DMS 273 treated with DMSO at 0.1 percent for 48 hours (cell line): ENCODE measurements around the gene NDRG4.

Source experiments
- DNase-seq: peaks from one replicate; lab custom pipeline; 2025; lab: John Stamatoyannopoulos, UW

Gene NDRG4, protein sequence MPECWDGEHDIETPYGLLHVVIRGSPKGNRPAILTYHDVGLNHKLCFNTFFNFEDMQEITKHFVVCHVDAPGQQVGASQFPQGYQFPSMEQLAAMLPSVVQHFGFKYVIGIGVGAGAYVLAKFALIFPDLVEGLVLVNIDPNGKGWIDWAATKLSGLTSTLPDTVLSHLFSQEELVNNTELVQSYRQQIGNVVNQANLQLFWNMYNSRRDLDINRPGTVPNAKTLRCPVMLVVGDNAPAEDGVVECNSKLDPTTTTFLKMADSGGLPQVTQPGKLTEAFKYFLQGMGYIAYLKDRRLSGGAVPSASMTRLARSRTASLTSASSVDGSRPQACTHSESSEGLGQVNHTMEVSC

GRCh38 chr16:58499615-58500351, at the start of gene NDRG4:
NDRG4 (plus strand) TSS chr16:58500143; CDS start chr16:58500249, 106 bp downstream.
- peak; percentile 60 for DNase-seq

DNA sequence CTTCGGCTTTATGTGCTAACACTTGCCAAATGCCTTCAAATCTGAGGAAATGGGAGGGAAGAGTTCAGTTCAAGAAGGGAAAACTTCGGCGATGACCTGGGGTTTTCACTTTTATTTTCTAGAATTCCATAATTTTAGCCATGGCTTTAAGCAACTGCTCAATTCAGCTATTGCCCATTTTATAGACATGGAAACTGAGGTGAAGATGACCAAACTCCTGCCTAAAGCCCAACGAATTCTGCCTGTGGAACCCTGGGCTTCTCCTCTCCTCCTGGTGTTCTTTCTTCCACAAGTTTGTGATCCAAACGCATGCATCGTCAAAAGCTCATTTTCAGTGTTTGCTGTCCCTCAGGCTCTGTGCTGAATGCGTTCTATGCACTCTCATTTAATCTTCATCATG, 49.4 kb upstream of the NDRG4 start:
- no peak for DNase-seq

- no peak for DNase-seq
Observed at GRCh38 chr16:58451265-58451689, 48.7 kb upstream of the NDRG4 start.

DNA sequence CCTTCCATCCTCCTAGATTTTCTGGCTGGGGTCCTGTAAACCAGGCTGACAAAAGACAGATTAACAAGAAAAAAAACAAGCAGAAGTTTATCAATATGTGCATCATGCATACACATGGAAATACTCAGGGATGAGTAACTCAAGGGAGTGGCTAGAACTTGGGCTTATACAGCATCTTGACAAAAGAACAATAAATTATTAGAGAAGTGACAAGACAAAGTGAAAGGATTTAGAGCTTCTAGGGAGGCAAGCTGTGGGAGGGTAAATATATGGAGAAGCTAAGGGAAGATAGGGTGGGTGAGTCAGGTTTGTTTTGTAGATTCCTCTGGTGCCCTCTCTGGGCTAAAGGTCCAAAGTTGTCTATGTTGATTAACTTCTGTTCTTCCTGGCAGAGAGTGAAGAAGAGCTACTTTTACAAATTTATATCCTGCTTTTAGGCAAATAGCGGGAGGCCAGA, 48.0 kb upstream of the NDRG4 start:
- peak; percentile 26 for DNase-seq

- no peak for DNase-seq
Observed at GRCh38 chr16:58452640-58453039, 47.3 kb upstream of the NDRG4 start.

DNA sequence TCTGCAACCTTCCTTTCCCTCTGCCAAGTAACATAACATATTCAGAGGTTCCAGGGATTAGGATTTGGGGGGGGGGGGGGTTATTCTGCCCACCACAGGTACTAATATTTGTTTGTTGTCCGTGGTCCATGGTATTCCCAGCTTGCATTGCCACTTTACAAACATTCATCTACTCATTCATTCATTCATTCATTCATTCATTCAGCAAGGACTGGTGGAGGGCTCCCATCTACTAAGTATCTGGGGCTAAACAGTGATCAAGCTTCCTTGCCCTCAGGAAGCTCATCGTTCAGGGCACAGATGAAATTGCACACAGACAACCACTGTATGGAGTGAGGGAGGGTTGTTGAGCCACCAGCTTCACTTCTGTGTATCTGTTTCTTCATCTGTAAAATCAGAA, 45.8 kb upstream of the NDRG4 start:
- no peak for DNase-seq

DNA sequence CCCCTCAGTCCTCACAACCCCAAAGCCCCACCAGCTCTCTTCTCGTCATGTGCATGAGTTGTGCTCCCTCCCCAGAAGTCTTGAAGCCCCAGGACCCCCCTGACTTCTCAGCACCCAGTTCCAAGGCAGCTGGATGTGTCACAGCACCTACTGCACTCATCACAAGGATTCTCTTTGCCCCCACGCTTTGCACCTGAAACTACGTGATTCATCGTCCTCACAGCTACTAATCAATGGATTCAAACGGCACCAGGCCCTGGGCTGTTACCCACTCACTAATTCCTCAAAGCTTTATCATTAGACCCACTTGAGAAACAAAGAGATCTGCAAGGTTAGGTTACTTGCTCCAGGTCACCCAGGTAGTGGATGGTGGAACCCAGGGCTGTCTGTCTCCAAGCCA, 45.1 kb upstream of the NDRG4 start:
- no peak for DNase-seq

DNA sequence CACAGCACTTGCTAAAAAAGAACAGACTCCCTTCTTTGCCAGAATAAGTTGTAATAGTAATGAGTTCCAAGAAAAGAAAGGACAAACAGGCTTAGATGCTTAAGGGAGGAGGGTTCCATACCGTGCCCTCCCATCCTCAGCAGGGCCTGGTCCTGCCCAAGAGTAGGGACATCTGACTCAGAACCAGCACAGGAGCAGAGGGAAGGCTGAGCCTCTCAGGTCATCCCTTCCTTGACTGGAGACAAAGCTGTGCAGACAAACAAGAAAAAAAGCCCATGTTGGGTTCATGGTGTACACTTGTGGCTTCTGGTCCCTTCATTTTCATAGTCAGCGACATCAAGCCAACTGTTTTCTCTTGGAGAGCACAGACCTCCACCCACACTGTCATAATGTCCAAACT, 44.2 kb upstream of the NDRG4 start:
- DNase-seq: no peak

GRCh38 chr16:58456193-58456592, 43.8 kb upstream of the NDRG4 start:
- DNase-seq: no peak

GRCh38 chr16:58458606-58459343, 41.2 kb upstream of the NDRG4 start:
- DNase-seq: no peak

- DNase-seq: no peak
Observed at GRCh38 chr16:58459344-58460218, 40.4 kb upstream of the NDRG4 start.

DNA sequence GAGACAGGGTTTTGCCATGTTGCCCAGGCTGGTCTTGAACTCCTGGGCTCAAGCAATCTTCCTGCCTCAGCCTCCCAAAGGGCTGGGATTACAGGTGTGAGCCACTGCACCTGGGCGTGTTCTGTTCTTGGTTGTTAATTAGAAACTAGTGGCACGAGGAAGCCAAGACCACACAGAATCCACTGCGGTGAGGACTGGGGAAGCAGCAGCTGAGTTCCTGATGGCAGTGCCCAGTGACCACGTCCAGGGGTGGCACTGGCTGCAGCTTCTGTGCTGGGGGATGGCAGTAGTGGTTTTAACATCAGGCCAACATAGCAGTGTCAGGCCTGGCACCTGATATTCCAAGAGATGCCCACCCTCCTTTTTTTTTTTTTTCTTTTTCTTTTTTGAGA, 39.7 kb upstream of the NDRG4 start:
- no peak for DNase-seq

DNA sequence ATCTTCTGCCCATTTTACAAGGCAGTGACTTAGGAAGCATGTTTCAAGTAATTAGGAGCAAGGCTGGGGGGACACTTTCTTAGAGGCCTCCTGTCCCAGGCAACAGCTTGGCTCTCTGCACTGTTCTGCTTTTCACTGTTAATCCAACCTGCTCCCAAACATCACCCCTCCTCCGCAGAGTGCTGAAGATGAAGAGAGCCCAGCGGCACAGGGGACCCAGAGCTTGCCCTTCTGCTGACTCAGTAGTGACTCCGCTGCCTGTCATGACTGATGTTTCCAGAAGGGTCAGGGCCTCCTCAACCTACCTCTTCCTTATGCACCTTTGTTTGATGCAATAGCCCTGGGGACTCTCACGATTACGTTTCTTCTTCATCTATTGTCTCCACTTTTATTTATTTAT, 38.9 kb upstream of the NDRG4 start:
- no peak for DNase-seq

DNA sequence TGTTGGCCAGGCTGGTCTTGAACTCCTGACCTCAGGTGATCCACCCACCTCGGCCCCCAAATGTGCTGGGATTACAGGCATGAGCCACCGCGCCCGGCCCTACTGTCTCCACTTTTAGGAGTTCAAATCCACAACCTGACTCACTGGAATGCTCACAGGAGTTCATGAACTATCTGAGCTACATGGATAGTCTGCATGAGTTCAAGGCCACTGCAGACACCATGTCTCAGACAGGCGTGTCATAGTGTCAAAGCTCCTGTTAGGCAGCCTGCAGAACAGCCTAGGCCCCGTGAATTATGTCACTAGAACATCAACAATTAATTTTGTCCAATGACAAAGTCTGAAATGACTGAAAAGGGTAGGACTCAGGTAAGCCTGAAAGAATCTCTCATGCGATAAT, 38.3 kb upstream of the NDRG4 start:
- DNase-seq: no peak

DNA sequence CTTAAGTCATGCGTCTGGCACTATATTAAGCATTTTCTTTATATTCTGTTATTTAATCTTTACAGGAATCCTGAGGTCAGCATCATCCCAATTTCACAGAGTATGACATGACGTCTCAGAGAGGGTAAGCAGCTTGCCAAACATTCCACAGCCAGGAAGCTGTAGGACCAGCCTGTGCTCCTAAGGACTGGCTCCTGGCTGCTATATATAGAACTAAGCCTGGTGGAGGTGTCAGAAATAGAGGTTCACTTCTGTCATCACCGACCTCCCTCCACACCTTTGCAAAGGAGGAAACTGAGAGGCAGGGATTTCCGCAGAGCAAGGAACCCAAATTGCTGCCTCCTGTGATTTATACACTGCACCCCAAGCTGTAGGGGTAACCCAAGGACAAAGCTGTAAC, 37.9 kb upstream of the NDRG4 start:
- no peak for DNase-seq

- no peak for DNase-seq
Observed at GRCh38 chr16:58462499-58462996, 37.4 kb upstream of the NDRG4 start.

- no peak for DNase-seq
Observed at GRCh38 chr16:58462997-58463941, 36.7 kb upstream of the NDRG4 start.

DNA sequence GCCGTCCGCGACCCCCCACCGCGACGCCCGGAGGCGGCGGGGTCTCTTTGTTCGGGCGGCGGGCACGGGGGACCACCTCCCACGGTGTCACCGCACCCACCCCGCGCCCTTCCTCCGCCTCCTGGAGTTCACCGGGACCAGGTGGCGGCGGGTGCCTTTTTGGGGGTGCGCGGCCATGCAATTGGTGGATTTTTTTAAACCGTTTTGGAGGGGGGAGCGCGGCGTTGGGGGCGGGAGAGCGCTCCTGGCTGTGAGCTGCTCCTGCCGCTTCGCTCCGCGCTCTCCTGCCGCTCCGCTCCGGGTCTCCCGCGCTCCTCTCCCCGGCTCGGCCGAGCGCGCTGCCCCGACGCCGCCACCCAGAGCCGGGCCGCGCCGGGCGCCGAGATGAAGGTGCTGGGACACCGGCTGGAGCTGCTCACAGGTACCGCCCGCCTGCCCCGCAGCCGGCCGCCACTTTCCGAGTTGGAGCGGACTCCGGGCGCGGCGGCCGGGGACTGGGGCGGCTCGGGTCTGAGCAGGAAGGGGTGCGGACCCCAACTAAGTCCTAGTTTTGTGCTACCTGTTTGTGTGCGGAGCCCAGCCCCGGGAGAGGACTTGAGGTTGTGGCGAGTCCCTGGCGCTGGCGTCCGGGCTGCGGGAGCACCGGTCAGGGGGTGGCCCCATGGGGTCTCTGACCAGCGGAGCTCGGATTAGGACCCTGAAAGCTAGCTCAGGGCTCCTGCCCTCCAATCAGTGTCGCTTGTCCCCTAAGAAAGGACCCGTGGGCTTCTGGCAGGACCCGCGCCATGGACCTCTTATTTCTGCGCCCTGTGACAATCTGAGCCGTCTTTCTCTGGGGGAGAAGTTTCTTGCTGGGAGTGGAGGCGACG, 35.7 kb upstream of the NDRG4 start:
- no peak for DNase-seq
